ENCODE measurements around the gene FAM200A.
"Not testable (repeated sequence)": the region's sequence is repeated elsewhere in the genome, so short reads cannot be mapped to it uniquely, and the experiment has no call there.

FAM200A gene

DNA sequence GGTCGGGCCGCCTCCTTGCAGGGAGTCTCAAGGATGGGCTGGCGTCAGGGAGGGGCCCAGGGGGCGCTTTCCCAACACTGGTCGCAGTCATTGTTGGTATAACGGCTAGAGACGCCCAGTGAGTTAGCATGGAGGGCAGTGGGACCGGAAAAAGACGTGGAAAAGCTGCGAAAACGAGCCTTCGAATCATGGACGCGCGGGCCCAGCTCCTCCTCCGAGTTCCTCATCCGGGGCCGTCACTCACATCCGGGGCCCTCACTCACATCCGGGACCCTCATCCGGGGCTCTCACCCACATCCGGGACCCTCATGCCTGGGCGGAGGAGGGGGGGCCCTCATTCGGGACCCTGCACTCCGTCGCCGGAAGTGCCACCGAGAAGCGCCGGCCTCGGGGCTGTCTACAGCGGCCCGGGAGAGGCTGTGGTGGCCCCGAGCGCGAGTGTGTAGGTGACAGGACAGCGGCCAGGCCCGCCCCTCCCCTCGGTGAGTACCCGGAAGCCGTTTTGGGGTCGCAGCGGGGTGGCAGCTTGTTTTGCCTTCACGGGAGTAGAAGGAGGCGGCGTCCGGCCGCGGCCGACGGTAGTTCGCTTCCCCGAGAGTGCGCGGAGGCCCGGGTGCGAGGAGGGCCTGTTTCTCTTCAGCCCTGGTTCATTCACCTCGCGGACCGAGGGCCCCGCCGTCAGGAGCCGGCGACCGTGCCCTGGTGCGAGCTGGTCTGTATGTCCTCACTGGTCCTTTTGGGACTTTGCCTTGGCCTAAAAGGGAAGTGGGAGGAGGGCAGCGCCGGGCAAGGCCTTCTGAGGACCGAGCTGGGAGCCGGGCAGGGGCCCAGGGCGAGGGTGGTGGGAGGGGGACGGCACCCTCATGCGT is 6.6 kb upstream of the FAM200A start, which contains the start of gene ZNF655:
ZNF655 (plus strand) TSS at position 337 of the 869 bp plus-strand sequence. CDS start 1,918 bp downstream, outside the sequence.
- peak; percentile 86 for DNase-seq

DNA sequence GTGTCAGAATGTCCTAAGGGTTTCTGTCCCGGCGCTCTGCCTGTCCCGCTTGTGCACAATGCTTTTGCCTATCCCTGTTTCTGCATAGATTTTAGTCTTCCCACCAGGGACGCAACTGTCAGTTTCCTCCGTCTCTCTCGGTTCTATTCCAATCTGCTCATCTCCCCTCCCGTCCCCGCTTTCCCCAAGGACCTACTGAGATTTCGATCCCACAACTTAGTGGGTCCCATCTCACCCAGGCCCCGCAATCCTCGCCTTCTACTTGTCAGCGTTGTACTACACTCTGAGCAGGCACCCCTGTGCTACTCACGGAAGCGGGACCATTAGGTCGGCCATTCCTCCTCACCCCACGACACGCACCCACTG is 6.0 kb upstream of the FAM200A start:
- no peak for DNase-seq

DNA sequence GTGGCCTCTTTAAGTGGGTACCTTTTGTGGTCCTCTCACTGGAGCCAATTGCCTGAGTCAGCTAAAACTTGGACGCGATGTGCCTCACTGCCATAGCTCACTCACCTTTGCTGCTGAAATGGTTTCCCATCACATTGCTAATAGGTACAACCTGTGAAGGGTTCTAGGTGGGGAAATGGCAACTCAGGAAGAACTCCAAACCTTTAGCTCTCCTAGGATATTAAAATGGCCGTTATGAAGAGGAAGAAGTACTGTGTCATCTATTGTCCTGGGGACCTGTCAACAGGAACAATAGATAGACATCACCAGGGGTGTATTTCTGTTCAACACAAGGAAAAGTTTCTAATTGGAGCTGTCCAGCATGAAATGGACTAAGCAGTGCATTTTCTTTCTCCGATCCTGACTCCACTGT is 5.3 kb upstream of the FAM200A start:
- DNase-seq: no peak

DNA sequence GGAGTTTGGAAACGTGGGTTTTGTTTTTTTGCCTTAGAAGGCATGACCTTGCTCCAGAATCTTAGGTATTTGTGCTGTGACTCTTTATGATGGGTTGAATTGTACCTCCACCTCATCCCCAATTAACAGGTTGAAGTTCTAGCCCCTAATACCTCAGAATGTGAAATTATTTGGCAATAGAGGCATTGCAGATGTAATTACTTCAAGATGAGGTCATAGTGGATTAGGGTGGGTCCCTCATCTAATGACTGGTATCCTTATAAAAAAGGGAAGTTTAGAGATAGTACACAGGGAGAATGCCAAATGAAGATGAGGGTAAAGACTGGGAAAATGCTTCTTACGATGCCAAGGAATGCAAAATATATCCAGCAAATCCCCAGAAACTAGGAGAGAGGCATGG is 3.0 kb upstream of the FAM200A start:
- DNase-seq: no peak

DNA sequence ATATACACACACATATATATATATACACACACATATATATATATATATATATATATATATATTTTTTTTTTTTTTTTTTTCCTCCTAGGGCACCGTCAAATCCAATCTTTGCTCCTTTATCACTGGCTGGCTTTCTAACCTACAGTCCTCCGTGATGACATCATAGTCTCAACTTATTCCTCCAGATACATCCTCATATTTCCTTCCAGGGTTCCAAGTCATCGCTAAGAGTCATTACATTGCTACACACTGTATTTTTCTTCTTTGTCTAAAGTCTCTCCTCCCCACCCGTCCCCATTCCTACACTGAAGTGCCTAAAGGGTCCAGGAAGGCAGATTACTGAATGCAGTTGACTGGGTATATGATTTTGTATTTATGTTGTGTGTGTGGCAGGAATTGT is 1.1 kb upstream of the FAM200A start:
- no peak for DNase-seq

DNA sequence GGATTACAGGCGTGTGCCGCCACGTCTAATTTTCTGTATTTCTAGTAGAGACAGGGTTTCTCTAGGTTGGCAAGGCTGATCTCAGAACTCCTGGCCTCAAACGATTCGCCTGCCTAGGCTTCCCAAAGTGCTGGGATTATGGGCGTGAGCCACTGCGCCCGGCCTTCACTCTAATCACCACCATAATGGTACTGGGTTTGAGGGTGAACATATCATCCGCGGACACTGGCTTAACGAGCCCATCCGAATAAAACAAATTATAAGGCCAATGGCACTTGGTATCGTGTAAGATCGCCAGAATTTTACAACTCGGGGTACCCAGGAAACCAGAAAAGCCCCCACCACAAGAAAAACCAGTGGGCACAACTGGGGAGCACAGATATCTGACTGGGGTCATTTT is 580 bp downstream of the FAM200A start:
- DNase-seq: no peak

DNA sequence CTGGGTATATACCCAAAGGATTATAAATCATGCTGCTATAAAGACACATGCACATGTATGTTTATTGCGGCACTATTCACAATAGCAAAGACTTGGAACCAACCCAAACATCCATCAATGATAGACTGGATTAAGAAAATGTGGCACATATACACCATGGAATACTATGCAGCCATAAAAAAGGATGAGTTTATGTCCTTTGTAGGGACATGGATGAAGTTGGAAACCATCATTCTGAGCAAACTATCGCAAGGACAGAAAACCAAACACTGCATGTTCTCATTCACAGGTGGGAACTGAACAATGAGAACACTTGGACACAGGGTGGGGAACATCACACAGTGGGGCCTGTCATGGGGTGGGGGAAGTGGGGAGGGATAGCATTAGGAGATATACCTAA is 2.4 kb downstream of the FAM200A start:
- not testable (repeated sequence) for DNase-seq

DNA sequence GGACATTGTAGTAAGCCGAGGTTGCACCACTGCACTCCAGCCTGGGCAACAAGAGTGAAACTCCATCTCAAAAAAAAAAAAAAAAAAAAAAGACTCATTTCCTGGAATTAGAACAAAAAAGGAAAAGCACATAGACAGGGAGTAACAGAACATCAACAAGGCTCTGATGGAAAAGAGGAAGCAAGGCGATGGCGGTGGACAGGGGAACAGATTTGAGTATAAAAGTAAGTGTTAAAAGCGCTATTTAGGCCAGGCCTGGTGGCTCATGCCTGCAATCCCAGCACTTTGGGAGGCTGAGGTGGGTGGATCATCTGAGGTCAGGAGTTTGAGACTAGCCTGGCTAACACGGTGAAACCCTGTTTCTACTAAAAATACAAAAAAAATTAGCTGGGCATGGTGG is 6.6 kb downstream of the FAM200A start:
- DNase-seq: not testable (repeated sequence)

DNA sequence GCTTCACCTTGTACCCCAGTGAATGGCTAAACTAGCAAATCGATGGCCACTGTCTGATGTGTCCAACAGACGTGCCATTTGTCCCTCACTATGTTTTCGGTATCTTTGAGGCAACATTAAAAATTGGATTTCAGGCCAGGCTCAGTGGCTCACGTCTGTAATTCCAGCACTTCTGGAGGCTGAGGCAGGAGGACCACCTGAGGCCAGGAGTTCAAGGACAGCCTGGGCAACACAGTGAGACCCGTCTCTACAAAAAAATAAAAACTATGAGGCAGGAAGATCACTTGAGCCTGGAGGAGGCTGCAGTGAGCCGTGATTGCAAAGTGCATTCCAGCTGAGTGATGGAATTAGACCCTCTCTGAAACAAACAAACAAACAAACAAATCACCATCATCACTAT is 8.0 kb downstream of the FAM200A start:
- DNase-seq: no peak

DNA sequence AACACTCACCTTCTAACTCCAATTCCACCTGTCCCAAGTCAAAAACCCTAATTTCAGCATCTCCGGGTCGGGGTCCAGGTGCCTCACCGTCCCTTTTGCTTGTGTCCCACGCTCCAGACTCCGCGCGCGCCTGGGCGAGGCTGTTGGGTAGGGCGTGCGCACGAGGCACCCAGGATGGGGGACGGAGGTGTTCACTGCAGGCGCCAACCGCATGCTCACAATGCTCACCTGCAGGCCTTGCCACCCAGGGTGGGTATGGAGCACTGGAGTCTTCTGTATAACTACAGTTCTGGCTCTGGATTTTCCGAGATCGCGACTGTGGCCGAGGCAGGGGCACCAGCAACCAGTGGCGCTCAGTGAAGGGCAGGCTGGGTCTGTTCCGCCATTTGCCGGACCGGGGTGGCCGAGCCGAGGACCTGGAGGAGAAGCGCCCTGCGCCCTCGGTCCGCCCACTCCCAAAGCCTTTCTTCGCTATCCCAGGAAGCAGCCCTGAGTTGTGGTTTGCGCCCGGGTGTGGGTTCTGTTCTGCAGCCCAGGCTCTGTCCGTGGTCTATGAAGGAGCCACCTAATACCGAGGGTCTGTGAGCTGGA is 8.7 kb downstream of the FAM200A start:
- DNase-seq: no peak

DNA sequence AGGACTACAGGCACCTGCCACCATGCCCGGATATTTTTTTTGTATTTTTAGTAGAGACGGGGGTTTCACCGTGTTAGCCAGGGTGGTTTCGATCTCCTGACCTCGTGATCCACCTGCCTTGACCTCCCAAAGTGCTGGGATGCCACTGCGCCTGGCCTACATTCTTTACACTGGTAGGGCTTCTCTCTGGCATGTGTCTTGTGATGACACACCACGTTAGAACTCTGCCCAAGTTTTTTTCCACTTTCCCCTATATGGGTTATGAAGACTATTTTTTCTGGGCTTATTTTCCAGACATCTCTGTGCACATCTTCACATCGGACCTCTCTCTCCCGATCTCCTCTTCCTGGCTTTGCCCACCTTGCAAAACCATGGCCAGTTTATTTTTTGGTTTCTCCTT is 10.7 kb downstream of the FAM200A start:
- DNase-seq: no peak

DNA sequence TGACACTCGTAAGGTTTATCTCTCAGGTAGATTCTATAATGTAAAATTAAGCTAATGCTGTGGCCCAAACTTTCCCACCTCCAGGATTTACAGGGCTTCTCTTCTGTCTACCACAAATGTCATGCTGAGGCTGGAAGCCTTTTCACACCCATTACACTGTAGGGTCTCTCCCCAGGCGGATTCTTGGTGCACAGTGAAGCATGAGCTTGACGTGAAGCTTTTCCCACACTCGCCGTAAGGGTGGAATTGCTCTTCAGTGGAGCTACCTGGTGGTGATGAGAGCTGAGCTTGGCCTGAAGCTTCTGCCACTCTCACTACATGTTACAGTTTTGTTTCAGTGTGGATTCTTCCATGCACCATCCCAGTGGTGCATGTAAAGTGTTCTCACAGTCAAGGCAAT is 11.4 kb downstream of the FAM200A start:
- no peak for DNase-seq

DNA sequence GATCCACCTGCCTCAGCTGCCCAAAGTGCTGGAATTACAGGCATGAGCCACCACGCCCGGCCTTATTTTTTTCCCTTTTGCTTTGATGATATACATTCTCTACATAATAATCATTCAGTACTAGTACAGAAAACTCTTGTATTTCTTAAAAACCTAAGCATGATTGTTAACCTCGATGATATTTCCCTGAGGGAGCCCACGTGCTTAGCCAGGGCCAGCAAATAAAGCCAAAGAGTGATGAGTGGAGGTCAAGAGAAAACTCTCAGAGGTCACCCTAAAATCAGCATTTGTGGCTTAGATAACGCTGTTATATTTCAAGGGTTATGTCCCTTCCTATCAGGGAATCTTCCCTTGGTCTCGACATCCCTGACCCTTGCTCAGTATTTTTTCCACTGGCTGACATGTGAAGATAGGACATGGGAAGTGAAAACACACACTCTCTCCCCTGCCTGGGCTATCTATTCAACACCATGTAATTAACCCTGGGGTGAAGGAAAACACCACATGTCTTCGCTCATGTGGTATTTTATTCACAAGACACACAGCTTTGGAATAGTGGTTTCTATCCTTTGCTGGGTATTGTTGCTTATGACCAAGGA is 12.6 kb downstream of the FAM200A start:
- no peak for DNase-seq

DNA sequence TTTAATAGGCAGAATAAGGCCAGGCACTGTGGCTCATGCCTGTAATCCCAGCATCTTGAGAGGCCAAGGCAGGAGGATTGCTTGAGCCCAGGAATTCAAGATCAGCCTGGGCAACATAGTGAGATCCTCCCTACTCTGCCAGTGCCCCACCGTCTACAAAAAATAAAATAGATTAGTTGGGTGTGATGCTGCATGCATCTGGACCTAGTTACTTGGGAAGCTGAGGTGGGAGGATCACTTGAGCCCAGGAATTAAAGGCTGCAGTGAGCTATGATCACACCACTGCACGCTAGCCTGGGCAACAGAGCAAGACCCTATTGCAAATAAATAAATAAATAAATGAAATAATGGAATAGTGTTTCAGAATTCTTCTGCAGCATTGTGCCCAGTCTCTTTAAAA is 16.2 kb downstream of the FAM200A start:
- DNase-seq: no peak

DNA sequence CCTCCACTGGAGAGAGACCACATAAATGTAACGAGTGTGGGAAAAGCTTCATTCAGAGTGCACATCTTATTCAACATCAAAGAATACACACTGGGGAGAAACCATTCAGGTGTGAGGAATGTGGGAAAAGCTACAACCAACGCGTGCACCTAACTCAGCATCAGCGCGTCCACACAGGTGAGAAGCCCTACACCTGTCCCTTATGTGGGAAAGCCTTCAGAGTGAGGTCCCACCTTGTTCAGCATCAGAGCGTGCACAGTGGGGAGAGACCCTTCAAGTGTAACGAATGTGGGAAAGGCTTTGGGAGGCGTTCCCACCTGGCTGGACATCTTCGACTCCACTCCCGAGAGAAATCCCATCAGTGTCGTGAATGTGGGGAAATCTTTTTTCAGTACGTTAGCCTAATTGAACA is 20.6 kb downstream of the FAM200A start:
- no peak for DNase-seq

DNA sequence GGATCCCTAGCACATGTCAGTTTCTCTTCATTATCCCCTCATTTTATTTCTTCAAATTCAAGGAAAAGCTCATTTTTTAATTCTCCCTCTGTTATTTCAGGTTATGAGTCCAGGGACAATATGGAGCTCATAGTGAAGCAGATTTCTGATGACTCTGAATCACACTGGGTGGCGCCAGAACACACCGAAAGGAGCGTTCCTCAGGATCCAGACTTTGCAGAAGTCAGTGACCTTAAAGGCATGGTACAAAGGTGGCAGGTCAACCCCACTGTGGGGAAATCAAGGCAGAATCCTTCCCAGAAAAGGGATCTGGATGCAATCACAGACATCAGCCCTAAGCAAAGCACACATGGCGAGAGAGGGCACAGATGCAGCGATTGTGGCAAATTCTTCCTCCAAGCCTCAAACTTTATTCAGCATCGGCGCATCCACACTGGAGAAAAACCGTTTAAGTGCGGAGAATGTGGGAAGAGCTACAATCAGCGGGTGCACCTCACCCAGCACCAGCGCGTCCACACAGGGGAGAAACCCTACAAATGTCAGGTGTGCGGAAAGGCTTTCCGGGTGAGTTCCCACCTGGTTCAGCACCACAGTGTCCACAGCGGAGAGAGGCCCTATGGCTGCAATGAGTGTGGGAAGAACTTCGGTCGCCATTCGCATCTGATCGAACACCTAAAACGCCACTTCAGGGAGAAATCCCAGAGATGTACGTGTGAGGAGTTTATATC is 26.0 kb downstream of the FAM200A start:
- DNase-seq: no peak

DNA sequence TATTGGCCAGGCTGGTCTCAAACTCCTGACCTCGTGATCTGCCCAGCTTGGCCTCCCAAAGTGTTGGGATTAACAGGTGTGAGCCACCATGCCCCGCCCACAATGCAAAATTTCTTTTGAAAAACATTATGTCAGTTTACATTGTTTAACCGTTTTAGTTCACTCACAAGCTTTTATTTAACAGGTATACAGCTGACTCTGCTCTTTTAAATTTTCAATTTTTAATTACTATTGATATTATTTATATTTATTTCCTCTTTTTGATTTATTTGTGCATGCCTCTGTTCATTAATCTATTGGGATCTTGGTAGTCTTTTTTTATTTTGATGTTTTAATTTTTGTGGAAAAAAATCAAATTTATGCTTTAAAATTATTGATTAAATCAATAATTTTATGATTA is 30.5 kb downstream of the FAM200A start:
- DNase-seq: no peak

DNA sequence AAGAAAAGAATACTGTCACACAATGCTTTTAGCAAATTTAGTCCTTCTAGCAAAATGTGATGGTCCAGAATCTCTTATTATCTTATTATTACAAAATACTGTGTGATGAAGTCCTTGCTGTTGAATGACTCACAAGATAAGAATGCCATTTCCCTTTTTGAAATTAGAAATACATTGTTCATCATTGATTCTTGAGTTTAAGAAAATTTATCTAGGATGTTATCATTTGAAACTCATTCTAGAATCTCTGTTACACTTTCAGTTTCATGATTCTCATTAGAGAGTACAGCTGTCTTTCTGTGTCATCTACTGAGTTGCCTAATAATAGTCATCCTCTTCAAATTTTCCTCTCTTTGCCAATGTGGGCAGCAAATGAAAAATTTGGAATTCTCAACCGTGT is 37.9 kb downstream of the FAM200A start:
- no peak for DNase-seq

DNA sequence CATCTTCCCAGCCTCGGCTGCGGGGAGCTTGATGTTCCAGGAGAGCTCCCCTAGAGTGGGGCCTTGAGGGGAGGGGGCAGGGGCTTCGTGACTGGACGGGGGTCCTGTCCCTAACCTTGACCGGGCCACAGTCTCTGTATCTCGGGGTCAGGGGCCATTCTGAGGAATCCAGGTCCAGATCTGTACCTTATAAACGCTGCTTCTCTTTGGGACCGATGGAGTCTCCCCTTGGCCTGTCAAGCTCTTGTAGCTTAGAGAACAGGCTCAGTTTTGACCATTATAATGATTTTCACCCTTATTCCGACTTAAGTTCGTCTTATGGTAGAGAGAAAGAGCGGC is 46.6 kb downstream of the FAM200A start:
- no peak for DNase-seq

DNA sequence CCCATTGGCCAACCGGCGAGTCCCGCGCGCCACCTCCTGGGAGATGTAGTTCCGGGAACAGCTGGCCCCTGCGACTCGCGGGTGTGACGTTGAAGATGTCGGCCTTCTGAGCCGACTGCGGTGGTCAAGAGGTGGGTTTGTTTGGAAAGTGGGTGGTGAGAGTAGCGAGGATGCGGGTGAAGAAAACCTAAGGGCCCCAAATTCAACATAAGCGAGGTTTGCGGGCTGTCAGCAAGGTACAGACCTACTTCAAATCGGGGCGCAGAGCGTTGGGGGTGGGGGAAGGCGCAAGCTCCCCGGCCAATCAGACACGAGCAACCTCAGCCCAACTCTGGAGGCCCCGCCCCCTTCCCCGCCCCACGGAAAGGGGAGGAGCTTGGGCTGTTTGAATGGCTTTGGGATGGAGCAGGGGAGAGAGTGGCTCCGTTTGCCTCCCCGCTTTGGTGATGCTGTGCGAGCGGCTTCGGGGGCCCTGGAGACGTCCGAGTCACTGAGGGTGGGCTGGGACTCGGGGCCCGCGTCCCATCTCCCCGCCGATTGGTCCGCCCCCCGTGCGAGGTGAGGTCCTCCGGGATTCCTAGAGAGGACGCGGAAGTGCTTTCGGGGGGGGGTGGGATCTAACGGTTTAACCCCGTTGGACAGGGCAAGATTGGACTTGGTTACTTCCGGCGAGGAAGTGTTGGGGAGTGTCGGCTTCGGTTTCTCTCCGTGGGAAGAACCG is 47.2 kb downstream of the FAM200A start, which contains the start of gene ZKSCAN5:
ZKSCAN5 (plus strand) TSS at position 60 of the 721 bp plus-strand sequence. CDS start 1,383 bp downstream, outside the sequence.
- peak; percentile 89 for DNase-seq

DNA sequence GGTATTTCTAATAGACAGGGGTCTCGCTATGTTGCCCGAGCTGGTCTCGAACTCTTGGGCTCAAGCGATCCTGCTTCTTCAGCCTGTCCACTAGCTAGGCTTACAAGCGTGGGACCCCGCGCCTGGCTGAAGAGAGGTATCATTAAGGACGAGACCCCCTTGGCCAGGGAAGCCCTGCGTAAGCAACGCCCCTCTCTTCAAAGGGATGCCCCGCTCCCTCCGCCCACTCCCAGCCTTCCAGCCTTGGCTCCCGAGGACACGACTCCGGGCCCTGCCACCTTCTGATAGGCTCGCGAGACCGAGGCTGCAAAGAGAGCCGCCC is 47.7 kb downstream of the FAM200A start:
- DNase-seq: peak; percentile 96

DNA sequence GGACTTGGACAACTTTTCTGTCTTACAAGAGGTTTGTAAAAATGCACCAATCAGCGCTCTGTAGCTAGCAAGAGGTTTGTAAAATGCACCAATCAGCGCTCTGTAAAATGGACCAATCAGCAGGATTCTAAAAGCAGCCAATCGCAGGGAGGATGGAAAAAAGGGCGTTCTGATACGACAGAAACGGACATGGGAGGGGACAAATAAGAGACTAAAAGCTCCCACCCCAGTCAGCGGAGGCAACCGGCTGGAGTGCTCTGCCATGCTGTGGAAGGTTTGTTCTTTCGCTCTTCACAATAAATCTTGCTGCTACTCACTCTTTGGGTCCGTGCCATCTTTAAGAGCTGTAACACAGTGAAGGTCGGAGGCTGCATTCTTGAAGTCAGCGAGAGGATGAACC is 50.7 kb downstream of the FAM200A start:
- DNase-seq: not testable (repeated sequence)

DNA sequence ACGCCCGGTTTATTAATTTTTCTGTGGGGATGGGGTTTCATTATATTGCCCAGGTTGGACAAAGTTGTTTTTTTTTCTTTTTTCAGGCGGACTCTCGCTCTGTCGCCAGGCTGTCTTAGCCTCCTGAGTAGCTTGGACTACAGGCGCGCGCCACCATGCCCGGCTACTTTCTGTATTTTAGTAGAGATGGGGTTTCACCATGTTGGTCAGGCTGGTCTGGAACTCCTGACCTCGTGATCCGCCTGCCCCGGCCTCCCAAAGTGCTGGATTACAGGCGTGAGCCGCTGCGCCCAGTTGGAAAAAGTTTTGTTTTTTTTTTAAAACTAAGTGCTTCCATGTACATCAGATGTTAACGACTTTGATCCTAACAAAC is 51.3 kb downstream of the FAM200A start:
- no peak for DNase-seq
